ENCODE results near the gene EDAR.

Gene EDAR

GRCh38 chr2:108926561-108927380 lies 62.2 kb downstream of the EDAR start:
- no peak for DNase-seq (ENCODE audit: low read depth in 2 of 2, low spot score in 1 of 2)

- no peak for DNase-seq (ENCODE audit: low read depth in 2 of 2, low spot score in 1 of 2)
Observed at GRCh38 chr2:108925735-108926134, 63.3 kb downstream of the EDAR start.

- DNase-seq (ENCODE audit: low read depth in 2 of 2, low spot score in 1 of 2): no peak
Observed at GRCh38 chr2:108925286-108925685, 63.7 kb downstream of the EDAR start.

- no peak for DNase-seq (ENCODE audit: low read depth in 2 of 2, low spot score in 1 of 2)
Observed at GRCh38 chr2:108924580-108925251, 64.3 kb downstream of the EDAR start.

GRCh38 chr2:108923736-108924579 lies 65.1 kb downstream of the EDAR start:
- no peak for DNase-seq (ENCODE audit: low read depth in 2 of 2, low spot score in 1 of 2)

GRCh38 chr2:108923019-108923700 lies 65.9 kb downstream of the EDAR start:
- DNase-seq (ENCODE audit: low read depth in 2 of 2, low spot score in 1 of 2): no peak

GRCh38 chr2:108922141-108922915 lies 66.7 kb downstream of the EDAR start:
- no peak for DNase-seq (ENCODE audit: low read depth in 2 of 2, low spot score in 1 of 2)

- DNase-seq (ENCODE audit: low read depth in 2 of 2, low spot score in 1 of 2): no peak
Observed at GRCh38 chr2:108921096-108922030, 67.7 kb downstream of the EDAR start.

GRCh38 chr2:108920686-108921085 lies 68.3 kb downstream of the EDAR start:
- no peak for DNase-seq (ENCODE audit: low read depth in 2 of 2, low spot score in 1 of 2)

- no peak for DNase-seq (ENCODE audit: low read depth in 2 of 2, low spot score in 1 of 2)
Observed at GRCh38 chr2:108919571-108920373, 69.2 kb downstream of the EDAR start.

- no peak for DNase-seq (ENCODE audit: low read depth in 2 of 2, low spot score in 1 of 2)
Observed at GRCh38 chr2:108918941-108919341, 70.1 kb downstream of the EDAR start.

GRCh38 chr2:108918156-108918874 lies 70.7 kb downstream of the EDAR start:
- no peak for DNase-seq (ENCODE audit: low read depth in 2 of 2, low spot score in 1 of 2)

- no peak for DNase-seq (ENCODE audit: low read depth in 2 of 2, low spot score in 1 of 2)
Observed at GRCh38 chr2:108917526-108917925, 71.5 kb downstream of the EDAR start.

GRCh38 chr2:108916796-108917421 lies 72.1 kb downstream of the EDAR start:
- no peak for DNase-seq (ENCODE audit: low read depth in 2 of 2, low spot score in 1 of 2)

- DNase-seq (ENCODE audit: low read depth in 2 of 2, low spot score in 1 of 2): no peak
Observed at GRCh38 chr2:108916122-108916795, 72.8 kb downstream of the EDAR start.

GRCh38 chr2:108912629-108912902 lies 76.5 kb downstream of the EDAR start:
- DNase-seq (ENCODE audit: low read depth in 2 of 2, low spot score in 1 of 2): no peak

Measured in stimulated activated CD8-positive, alpha-beta memory T cell treated with anti-CD3 and anti-CD28 coated beads, Interleukin-4, amount 100 ng/mL, for 4 hours (primary cell).